ENCODE results near the gene SLC17A7. TPM values are rescaled to one million over a fixed set of nuclear protein-coding genes. Genes with fewer than 3 reads are reported as not detected.

Gene SLC17A7
- total and polyA plus RNA-seq, 9 of the 15 experiments (the other 6 are each of a cell fraction or from before 2014, with no cell fraction given), result 1.1 to 15.7 (median 2.4) TPM

GRCh38 chr19:49409441-49410029 lies 31.8 kb downstream of the SLC17A7 start (continued):
- peak; percentile 65 for TF ChIP-seq ZBTB40 (IDR thresholded peaks at IDR 0.05)
- no peak for TF ChIP-seq ZBTB40 (CRISPR knock-in tag; IDR thresholded peaks at IDR 0.05)
- TF ChIP-seq PURB (CRISPR knock-in tag; IDR thresholded peaks at IDR 0.05; ENCODE audit: low read depth), result no peak
- TF ChIP-seq HCFC1 (IDR thresholded peaks at IDR 0.05; ENCODE audit: low read depth, low read length), result 0 out of 2 replicates have a peak, but pooled peaks have one; percentile 5
- no peak for TF ChIP-seq GATAD2B (IDR thresholded peaks at IDR 0.05; ENCODE audit: borderline replicate concordance)
- no peak for TF ChIP-seq RBM39 (optimal IDR thresholded peaks at IDR 0.05; ENCODE audit: low read depth, low read length)
- peak in 1 of 2 experiments; percentile 42; a peak in 1 of 4 replicates for TF ChIP-seq ETV6 (IDR thresholded peaks at IDR 0.05; ENCODE audit: borderline replicate concordance in 1 of 2, low read depth in 2 of 2, low read length in 1 of 2)
- TF ChIP-seq ETV6 (CRISPR knock-in tag; IDR thresholded peaks at IDR 0.05; ENCODE audit: borderline replicate concordance), result no peak
- TF ChIP-seq TBL1XR1 (IDR thresholded peaks at IDR 0.05; ENCODE audit: low read length in 2 of 2), result no peak
- no peak for TF ChIP-seq ZNF707 (CRISPR knock-in tag; conservative IDR thresholded peaks at IDR 0.05)
- no peak for TF ChIP-seq BCLAF1 (IDR thresholded peaks at IDR 0.05; ENCODE audit: borderline replicate concordance in 1 of 2, control insufficient read depth in 1 of 2, low read depth in 2 of 2, low read length in 1 of 2)
- TF ChIP-seq MEF2D (tag; conservative IDR thresholded peaks at IDR 0.05; ENCODE audit: low read depth), result 0 out of 2 replicates have a peak, but pooled peaks have one; percentile 29
- TF ChIP-seq TCFL5 (CRISPR knock-in tag; conservative IDR thresholded peaks at IDR 0.05), result no peak
- TF ChIP-seq ETV1 (tag; conservative IDR thresholded peaks at IDR 0.05; ENCODE audit: low read depth), result peak; percentile 26; the same call in 1 of the 2 replicates
